A673 (cell line): ENCODE results near the gene SIAH2. TPM values are rescaled to one million over a fixed set of nuclear protein-coding genes. Genes with fewer than 3 reads are reported as not detected.

ENCODE experiments used
- BruUV-seq: library from RNA; stranded (reverse); fragments of 400-500 nt; replicated peaks from 2 replicates; lab custom pipeline; 2021; lab: Mats Ljungman, UMichigan
- CTCF ChIA-PET: fragments of 300-600 bp; sonication (Branson Sonifier 250); formaldehyde crosslinking; loops from one replicate; lab custom pipeline; 2022; ENCODE audit warnings: antibody characterized with exemption; lab: Charles Lee
- POLR2A ChIA-PET: fragments of 300-600 bp; sonication (Branson Sonifier 250); formaldehyde crosslinking; loops from one replicate; lab custom pipeline; 2022; ENCODE audit warnings: antibody characterized with exemption; ENCODE audit not compliant: low non-redundant PET; lab: Charles Lee
- DNase-seq: peaks from one replicate; pipeline ENCODE4 v3.0.0-alpha.2; 2015; ENCODE audit warnings: low spot score
- H3K27ac ChIP-seq: fragments of 200-600 bp; sonication (generic); 2 replicates; pipeline ENCODE4 v1.5.1; 2016; ENCODE audit warnings: mixed run types, low read depth, mild to moderate bottlenecking, mixed read lengths, antibody characterized with exemption, low read length; ENCODE audit not compliant: poor library complexity, severe bottlenecking
- H3K27me3 ChIP-seq: fragments of 200-600 bp; sonication (generic); replicated peaks from 2 replicates; pipeline ENCODE4 v1.6.1; 2017; ENCODE audit warnings: mixed run types, low read depth, mild to moderate bottlenecking, mixed read lengths, antibody characterized with exemption, low read length; ENCODE audit not compliant: insufficient read depth, poor library complexity
- H3K36me3 ChIP-seq: fragments of 200-600 bp; sonication (generic); 2 replicates; pipeline ENCODE4 v1.6.1; 2016; ENCODE audit warnings: mixed run types, mild to moderate bottlenecking, mixed read lengths, antibody characterized with exemption, low read length; ENCODE audit not compliant: insufficient read depth, poor library complexity, severe bottlenecking
- H3K4me1 ChIP-seq: fragments of 200-600 bp; sonication (generic); 2 replicates; pipeline ENCODE4 v1.6.1; 2017; ENCODE audit warnings: mixed run types, mild to moderate bottlenecking, mixed read lengths, antibody characterized with exemption, low read length; ENCODE audit not compliant: insufficient read depth, poor library complexity, severe bottlenecking
- H3K4me3 ChIP-seq: fragments of 200-600 bp; sonication (generic); 2 replicates; pipeline ENCODE4 v1.5.1; 2016; ENCODE audit warnings: low read depth, mixed run types, mild to moderate bottlenecking, mixed read lengths, low read length; ENCODE audit not compliant: poor library complexity, severe bottlenecking
- H3K9me3 ChIP-seq: fragments of 200-600 bp; sonication (generic); 2 replicates; pipeline ENCODE4 v1.6.1; 2016; ENCODE audit warnings: mixed run types, low read depth, mild to moderate bottlenecking, mixed read lengths, antibody characterized with exemption, low read length; ENCODE audit not compliant: poor library complexity, severe bottlenecking
- CTCF ChIP-seq: fragments of 300-800, 200-600 bp; sonication (generic); conservative IDR thresholded peaks from 2 replicates; pipeline ENCODE4 v1.5.1; 2017; ENCODE audit warnings: low read depth, mild to moderate bottlenecking, antibody characterized with exemption, low read length, moderate library complexity, mixed read lengths
- EZH2 ChIP-seq: fragments of 200-600 bp; sonication (generic); IDR thresholded peaks from 2 replicates; pipeline ENCODE4 v1.6.1; 2017; ENCODE audit warnings: borderline replicate concordance, low read depth, mild to moderate bottlenecking, mixed read lengths, antibody characterized with exemption, low read length; ENCODE audit not compliant: poor library complexity, severe bottlenecking
- intact Hi-C: fragments of 100-400 bp; cut with micrococcal nuclease; formaldehyde crosslinking; loops from one replicate; pipeline ENCODE4 v1.10.0; 2022; ENCODE audit not compliant: unreplicated experiment
- total RNA-seq: library from RNA; stranded (reverse); gene quantifications from 2 replicates; pipeline ENCODE4 v1.2.3, GENCODE V29; 2021

Gene SIAH2
- total RNA-seq, 1 experiment from 2014 or later, result 26.8 TPM

GRCh38 chr3:150765949-150766720 is 3.2 kb upstream of the SIAH2 start:
- ChIA-PET POLR2A (no interaction called here), CTCF (interaction anchor here (0.5 kb wide), 1 partner anchor 11 kb away, joined by 3 read pairs; no protein-coding TSS in a partner anchor)
- no peaks in the 10 kb centered on the region for H3K27me3 ChIP-seq
- H3K27ac ChIP-seq, result no peak overlapping the region
- TF ChIP-seq EZH2, result no peak
- no peak for TF ChIP-seq CTCF
- DNase-seq, result no peak
- no TSS peak for BruUV-seq
- peaks cover 7% of the 10 kb centered on the region for H3K4me1 ChIP-seq
- no peak overlapping the region for H3K4me3 ChIP-seq
- H3K9me3 ChIP-seq, result no peaks in the 10 kb centered on the region
- no peaks in the 10 kb centered on the region for H3K36me3 ChIP-seq
- intact Hi-C loops, result no loop called here

GRCh38 chr3:150764967-150765366 is 2.0 kb upstream of the SIAH2 start:
- POLR2A ChIA-PET, result no interaction called here
- no peaks in the 10 kb centered on the region for H3K9me3 ChIP-seq
- H3K36me3 ChIP-seq, result no peaks in the 10 kb centered on the region
- no peaks in the 10 kb centered on the region for H3K27me3 ChIP-seq
- no TSS peak for BruUV-seq
- CTCF ChIA-PET, result no interaction called here
- intact Hi-C loops, result loop anchor here (5.0 kb wide), 2 partner anchors 43 to 218 kb away; partner anchors contain the start of genes EIF2A and SERP1
- H3K27ac ChIP-seq, result no peak overlapping the region
- no peak for TF ChIP-seq CTCF
- TF ChIP-seq EZH2, result no peak
- peaks cover 14% of the 10 kb centered on the region for H3K4me1 ChIP-seq
- no peak for DNase-seq
- no peak overlapping the region for H3K4me3 ChIP-seq

- Histone ChIP-seq H3K27me3 (no peaks in the 10 kb centered on the region), H3K4me1 (peaks cover 18% of the 10 kb centered on the region), H3K4me3 (no peak overlapping the region), H3K36me3 (no peaks in the 10 kb centered on the region), H3K9me3 (no peaks in the 10 kb centered on the region), H3K27ac (no peak overlapping the region)
- DNase-seq, result no peak
- intact Hi-C loops, result loop anchor here (5.0 kb wide), 2 partner anchors 42 to 217 kb away; partner anchors contain the start of genes EIF2A and SERP1
- no peak for TF ChIP-seq CTCF
- no peak for TF ChIP-seq EZH2
- CTCF ChIA-PET, result no interaction called here
- no TSS peak for BruUV-seq
- POLR2A ChIA-PET, result no interaction called here
Observed at GRCh38 chr3:150764566-150764965, 1.6 kb upstream of the SIAH2 start.
